ENCODE measurements around the gene RYR2. TPM values are rescaled to one million over a fixed set of nuclear protein-coding genes. Genes with fewer than 3 reads are reported as not detected.

Gene RYR2
- total RNA-seq, 1 donor from 2014 or later: 47.0 TPM

- Mint-ChIP-seq H3K27ac (ENCODE audit: unreplicated experiment) (no peak overlapping the region), H3K4me1 (ENCODE audit: low read depth, unreplicated experiment) (peaks cover 18% of the 10 kb centered on the region), H3K27me3 (ENCODE audit: unreplicated experiment) (peaks cover 2% of the 10 kb centered on the region), H3K4me3 (ENCODE audit: unreplicated experiment) (no peak overlapping the region), H3K36me3 (ENCODE audit: unreplicated experiment) (no peaks in the 10 kb centered on the region), H3K9me3 (ENCODE audit: unreplicated experiment) (no peaks in the 10 kb centered on the region)
- no peak for DNase-seq
- TF ChIP-seq CTCF (IDR thresholded peaks at IDR 0.05; ENCODE audit: partially characterized antibody, unreplicated experiment): no peak
Measured at GRCh38 chr1:237340892-237341291, 298.9 kb downstream of the RYR2 start.

GRCh38 chr1:237341391-237341790 is 299.4 kb downstream of the RYR2 start:
- peak overlapping the region; percentile 66 for H3K27ac Mint-ChIP-seq (ENCODE audit: unreplicated experiment)
- peaks cover 2% of the 10 kb centered on the region for H3K27me3 Mint-ChIP-seq (ENCODE audit: unreplicated experiment)
- no peak for TF ChIP-seq CTCF (IDR thresholded peaks at IDR 0.05; ENCODE audit: partially characterized antibody, unreplicated experiment)
- peaks cover 18% of the 10 kb centered on the region for H3K4me1 Mint-ChIP-seq (ENCODE audit: low read depth, unreplicated experiment)
- H3K4me3 Mint-ChIP-seq (ENCODE audit: unreplicated experiment): no peak overlapping the region
- DNase-seq: no peak
- H3K9me3 Mint-ChIP-seq (ENCODE audit: unreplicated experiment): no peaks in the 10 kb centered on the region
- no peaks in the 10 kb centered on the region for H3K36me3 Mint-ChIP-seq (ENCODE audit: unreplicated experiment)

GRCh38 chr1:237342730-237343129 is 300.7 kb downstream of the RYR2 start:
- Mint-ChIP-seq H3K4me1 (ENCODE audit: low read depth, unreplicated experiment) (peaks cover 14% of the 10 kb centered on the region), H3K4me3 (ENCODE audit: unreplicated experiment) (no peak overlapping the region), H3K27ac (ENCODE audit: unreplicated experiment) (peak overlapping the region; percentile 40), H3K27me3 (ENCODE audit: unreplicated experiment) (peaks cover 2% of the 10 kb centered on the region), H3K36me3 (ENCODE audit: unreplicated experiment) (no peaks in the 10 kb centered on the region), H3K9me3 (ENCODE audit: unreplicated experiment) (no peaks in the 10 kb centered on the region)
- TF ChIP-seq CTCF (IDR thresholded peaks at IDR 0.05; ENCODE audit: partially characterized antibody, unreplicated experiment): no peak
- DNase-seq: no peak

- Mint-ChIP-seq H3K4me3 (ENCODE audit: unreplicated experiment) (no peak overlapping the region), H3K27me3 (ENCODE audit: unreplicated experiment) (no peaks in the 10 kb centered on the region), H3K4me1 (ENCODE audit: low read depth, unreplicated experiment) (peaks cover 27% of the 10 kb centered on the region), H3K36me3 (ENCODE audit: unreplicated experiment) (no peaks in the 10 kb centered on the region), H3K27ac (ENCODE audit: unreplicated experiment) (no peak overlapping the region), H3K9me3 (ENCODE audit: unreplicated experiment) (peaks cover 5% of the 10 kb centered on the region)
- TF ChIP-seq CTCF (IDR thresholded peaks at IDR 0.05; ENCODE audit: partially characterized antibody, unreplicated experiment): no peak
- no peak for DNase-seq
Measured at GRCh38 chr1:237352747-237353146, 310.8 kb downstream of the RYR2 start.

DNA sequence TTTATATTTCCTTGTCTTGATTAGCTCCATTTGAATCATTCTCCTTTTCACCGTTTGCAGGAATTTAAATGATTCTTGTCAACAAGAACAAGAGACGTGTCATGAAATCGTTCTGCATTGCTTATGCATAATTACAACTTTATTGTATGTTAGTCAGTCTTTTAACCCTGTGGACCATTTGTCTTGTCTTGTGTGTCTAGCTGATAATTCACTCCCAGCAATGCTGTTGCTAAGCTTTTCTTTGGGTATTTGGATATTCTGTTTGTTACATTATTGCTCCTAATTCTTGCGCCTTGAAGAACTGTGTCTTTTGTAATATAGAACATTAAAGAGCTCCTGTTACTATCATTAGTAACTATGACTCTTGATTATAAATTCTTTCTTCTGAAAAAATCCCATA is 311.9 kb downstream of the RYR2 start:
- Mint-ChIP-seq H3K27me3 (ENCODE audit: unreplicated experiment) (no peaks in the 10 kb centered on the region), H3K36me3 (ENCODE audit: unreplicated experiment) (no peaks in the 10 kb centered on the region), H3K27ac (ENCODE audit: unreplicated experiment) (no peak overlapping the region), H3K4me3 (ENCODE audit: unreplicated experiment) (no peak overlapping the region), H3K4me1 (ENCODE audit: low read depth, unreplicated experiment) (peaks cover 22% of the 10 kb centered on the region), H3K9me3 (ENCODE audit: unreplicated experiment) (peaks cover 3% of the 10 kb centered on the region)
- no peak for DNase-seq
- no peak for TF ChIP-seq CTCF (IDR thresholded peaks at IDR 0.05; ENCODE audit: partially characterized antibody, unreplicated experiment)
